ENCODE measurements around the gene DNAH1.

DNA sequence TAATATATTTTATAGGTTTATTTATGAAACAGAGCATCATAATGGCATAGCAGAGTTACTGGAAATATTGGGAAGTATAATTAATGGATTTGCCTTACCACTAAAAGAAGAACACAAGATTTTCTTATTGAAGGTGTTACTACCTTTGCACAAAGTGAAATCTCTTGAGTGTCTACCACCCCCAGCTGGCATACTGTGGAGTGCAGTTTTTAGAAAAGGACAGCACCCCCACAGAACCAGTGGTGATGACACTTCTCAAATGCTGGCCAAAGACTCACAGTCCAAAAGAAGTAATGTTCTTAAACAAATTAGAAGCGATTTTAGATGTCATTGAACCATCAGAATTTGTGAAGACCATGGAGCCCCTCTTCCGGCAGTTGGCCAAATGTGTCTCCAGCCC, 58.1 kb downstream of the DNAH1 start:
- TF ChIP-seq CTCF (IDR thresholded peaks at IDR 0.05): no peak
- TF ChIP-seq POLR2A (IDR thresholded peaks at IDR 0.05): no peak

Measured in testis (tissue), 2 donors.